Fibroblast of skin of left quadriceps (primary cell): ENCODE data around the gene CA5A.
A peak's percentile ranks its signal among the peaks of the same experiment; 100 is the strongest.
"Not testable (repeated sequence)": the region's sequence is repeated elsewhere in the genome, so short reads cannot be mapped to it uniquely, and the experiment has no call there.

Experiments
- DNase-seq, 2 experiments: peaks; one replicate each; pipeline ENCODE4 v3.0.0-alpha.2; 2013; ENCODE audit warnings: low read depth in 2 of 2

The CA5A gene

DNA sequence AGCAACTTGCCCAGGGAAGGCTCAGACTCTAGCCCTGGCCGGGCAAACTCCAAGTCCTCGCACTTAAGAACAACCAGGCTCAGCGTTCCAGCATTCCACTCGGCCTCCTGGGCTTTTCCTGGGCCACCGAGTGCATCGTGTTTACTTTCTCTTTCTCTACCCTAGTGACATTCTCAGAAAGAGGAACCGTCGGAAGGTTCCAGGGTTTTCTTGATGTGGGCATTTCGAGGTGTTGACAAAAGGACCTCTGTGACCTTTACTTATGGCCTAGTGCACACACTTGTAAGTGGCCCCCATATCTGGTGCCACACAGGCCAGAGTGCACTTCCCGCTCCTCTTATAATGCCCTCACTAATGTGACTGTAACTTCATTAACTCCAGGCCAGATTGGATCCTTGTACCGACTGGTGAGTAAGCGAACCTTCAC, 11.8 kb upstream of the CA5A start:
- no peak for DNase-seq

DNA sequence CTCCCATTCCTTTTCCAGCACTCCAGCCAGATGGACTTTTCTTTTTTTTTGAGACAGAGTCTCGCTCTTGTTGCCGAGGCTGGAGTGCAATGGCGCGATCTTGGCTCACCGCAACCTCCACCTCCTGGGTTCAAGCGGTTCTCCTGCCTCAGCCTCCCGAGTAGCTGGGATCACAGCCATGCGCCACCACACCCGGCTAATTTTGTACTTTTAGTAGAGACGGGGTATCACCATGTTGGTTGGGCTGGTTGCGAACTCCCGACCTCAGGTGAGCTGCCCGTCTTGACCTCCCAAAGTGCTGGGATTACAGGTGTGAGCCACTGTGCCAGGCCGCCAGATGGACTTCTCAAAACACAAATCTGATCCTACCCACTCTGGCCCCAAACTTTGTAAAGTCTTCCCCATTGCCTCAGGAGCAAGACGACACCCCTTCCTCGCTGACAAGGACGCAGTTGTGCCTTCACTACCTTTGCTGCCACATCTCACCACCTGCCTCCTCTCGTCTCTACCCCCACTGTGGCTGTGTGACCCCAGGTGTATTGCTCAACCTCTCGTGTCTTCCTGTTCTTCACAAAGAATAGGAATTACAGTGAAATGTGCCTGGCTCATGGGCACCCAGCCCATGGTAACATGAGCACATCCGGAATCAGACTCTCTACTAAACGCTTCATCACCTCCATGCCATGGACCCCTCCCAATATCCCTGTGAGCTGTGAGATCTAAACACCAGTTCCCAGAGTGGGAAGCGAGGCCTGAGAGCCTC, 11.2 kb upstream of the CA5A start:
- no peak for DNase-seq

DNA sequence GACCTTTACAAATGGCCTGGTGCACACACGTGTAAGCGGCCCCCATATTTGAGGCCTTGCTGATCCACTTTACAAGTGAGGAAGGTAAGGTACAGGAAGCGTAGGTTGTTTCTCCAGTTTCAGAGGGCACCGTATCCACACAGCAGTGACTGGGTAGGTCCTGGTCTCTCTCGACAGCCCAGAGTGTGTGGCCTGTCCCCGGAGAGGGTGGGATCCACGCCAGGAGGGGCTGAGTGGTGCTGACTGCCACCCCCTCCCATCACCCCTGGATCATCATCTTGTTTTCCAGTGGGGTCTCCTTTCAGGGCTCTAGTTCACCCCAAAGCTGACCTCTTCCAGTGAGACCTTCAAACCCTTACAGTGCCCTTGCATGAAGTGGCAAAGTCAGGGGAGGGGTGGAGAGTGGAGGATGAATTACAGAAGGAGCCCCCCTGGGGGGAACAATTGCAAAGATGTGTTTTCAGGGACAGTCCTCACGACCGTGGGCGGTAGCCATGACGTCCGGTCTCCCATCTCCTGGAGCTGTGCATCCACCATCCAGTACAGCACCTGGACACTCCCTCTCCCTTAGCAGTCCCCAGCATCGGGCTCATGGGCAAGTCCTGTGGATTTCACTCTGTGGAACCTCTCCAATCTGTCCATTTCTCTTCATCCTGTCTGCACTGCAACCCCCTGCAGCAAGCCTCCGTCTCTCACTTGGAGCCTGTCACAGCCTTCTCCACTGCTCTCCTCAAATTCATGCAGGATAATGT, 10.4 kb upstream of the CA5A start:
- DNase-seq, result no peak

GRCh38 chr16:87945351-87946042, 9.2 kb upstream of the CA5A start:
- DNase-seq, result no peak

GRCh38 chr16:87942680-87943079, 6.4 kb upstream of the CA5A start:
- DNase-seq, result no peak

DNA sequence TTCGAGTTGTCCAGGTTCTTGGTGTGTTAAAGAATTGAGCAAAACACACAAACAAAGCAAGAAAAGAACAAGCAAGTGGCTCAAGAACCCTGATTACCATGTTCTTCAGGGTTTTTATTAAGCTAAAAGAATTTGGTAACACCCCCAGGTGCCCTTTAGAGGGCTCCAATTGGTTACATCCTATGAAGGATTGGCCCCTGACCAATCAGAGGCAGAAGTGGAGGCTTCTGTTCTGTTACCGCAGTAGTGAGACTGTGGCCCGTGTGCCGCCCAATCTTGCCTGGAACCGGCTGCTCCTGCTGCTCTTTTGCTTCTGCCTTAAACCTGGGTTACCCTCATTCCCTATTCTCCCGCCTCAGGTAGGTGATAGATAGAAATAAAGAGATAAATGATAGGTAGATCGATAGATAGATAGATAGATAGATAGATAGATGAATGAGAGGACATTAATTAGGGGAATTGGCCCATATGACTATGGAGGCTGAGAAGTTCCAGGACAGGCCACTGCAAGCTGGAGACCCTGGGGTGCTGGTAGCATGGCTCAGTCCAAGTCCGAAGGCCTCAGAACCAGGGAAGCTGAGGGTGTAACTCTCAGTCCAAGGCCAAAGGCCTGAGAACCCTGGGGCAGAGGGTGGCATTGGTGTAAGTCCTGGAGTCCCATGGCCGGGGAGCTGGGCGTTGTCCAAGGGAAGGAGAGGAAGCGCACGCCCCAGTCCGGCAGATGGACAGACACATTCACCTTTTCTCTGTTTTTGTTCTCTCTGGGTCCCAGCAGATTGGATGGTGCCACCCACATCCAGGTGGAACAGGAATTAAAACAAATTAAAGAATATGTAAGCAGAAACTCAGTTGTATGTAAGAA, 3.5 kb upstream of the CA5A start:
- no peak for DNase-seq

- DNase-seq, result no peak
Observed at GRCh38 chr16:87938412-87938949, 2.2 kb upstream of the CA5A start.

DNA sequence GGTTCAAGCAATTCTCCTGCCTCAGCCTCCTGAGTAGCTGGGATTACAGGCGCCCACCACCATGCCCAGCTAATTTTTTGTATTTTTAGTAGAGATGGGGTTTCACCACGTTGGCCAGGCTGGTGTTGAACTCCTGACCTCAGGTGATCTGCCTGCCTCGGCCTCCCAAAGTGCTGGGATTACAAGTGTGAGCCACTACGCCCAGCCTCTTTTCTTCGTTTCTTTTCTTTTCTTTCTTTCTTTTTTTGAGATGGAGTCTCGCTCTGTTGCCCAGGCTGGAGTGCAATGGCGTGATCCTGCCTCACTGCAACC, 858 bp upstream of the CA5A start:
- not testable (repeated sequence) for DNase-seq

- DNase-seq, result not testable (repeated sequence)
Observed at GRCh38 chr16:87936016-87936374, 334 bp downstream of the CA5A start.

- DNase-seq, result not testable (repeated sequence)
Observed at GRCh38 chr16:87934752-87935425, 1.4 kb downstream of the CA5A start.

DNA sequence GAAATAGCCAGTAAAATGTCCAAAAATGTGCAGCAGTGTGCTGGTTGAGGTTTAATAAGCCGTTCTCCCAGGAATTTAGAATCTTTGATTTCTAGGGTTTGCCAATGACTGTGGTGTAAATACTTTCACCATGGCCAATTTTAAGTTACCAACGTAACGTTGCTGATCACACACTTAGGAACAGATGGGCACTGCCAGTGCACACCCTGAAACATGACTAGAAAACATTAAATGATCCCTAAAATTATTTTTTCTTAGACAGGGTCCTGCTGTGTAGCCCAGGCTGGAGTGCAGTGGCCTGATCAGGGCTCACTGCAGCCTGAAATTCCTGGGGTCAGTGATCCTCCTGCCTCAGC, 3.2 kb downstream of the CA5A start:
- no peak for DNase-seq

- DNase-seq, result not testable (repeated sequence)
Observed at GRCh38 chr16:87932475-87933139, 3.7 kb downstream of the CA5A start.

DNA sequence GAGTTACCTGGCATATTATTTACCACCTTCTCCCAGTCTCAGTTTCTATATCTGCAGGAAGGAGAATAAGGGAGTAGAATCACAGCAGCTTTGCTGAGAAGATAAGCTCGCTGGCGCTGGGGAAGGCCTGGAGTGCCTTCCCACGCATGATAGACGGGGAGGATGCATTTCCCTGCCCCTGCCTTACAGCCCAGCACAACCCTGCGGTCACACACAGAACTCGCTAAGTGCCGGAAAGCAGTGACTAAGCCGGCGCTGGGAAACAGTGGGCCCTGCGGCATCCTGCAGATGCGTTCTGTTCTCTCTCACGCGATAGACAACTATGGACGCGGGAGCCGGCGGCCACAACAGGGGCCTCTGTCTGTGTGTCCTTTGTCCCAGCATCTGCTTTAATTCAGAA, 4.8 kb downstream of the CA5A start:
- DNase-seq, result no peak

DNA sequence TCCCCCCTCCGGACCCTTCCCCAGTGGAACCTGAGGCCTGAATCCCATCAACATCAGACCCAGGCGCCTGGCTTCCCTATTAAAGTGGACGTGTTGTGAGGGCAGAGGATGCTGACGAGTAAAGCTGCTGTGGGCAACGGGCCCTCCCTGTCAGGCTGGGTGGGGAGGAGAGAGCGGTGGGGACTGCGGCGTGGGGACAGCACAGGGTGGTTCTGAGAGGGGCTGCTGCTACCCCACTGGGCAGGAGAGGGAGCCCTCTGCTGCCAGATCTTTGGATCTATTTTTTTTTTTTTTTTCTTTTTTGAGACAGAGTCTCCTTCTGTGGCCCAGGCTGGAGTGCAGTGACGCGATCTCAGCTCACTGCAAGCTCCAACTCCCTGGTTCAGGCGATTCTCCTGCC, 5.9 kb downstream of the CA5A start:
- DNase-seq, result no peak

DNA sequence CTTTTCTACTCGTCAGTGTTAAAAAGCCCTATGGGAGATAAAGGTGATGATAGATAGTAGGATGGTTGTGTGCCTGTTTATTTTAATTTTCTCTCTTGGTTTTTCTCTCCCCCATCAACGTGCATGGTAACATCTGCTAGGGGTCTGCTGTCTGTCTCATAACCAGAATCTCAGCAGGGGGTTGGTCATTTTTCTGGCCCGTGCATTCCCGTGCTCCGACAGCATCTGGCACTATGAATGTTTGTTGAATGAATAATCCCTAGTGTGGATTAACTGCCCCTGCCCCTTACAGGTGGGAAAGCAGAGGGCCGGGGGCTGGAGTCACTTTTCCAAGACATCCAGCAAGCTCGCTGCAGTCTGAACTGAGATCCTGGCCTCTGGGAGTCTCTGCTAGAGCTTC, 6.3 kb downstream of the CA5A start:
- peak in 1 of 2 experiments; percentile 34 for DNase-seq

DNA sequence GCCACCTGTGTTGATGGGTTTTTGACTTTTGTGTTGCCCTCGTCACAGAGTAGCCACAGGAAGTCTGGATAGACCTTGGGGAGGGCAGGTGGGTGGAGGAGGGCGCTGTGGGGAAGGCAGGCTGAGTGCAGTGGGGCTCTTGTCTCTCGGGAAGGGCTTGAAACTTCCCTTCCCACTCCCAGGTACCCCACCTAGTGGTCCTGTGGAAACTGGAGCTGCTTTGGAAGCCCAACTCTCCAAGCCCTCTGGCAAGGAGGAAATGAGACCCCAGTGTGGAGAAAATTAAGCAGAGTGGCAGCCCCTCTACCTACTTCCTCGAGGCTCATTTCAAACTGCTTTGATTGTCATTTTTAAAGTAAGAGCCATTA, 9.2 kb downstream of the CA5A start:
- no peak for DNase-seq

GRCh38 chr16:87926246-87927194, 9.8 kb downstream of the CA5A start:
- no peak for DNase-seq

- DNase-seq, result no peak
Observed at GRCh38 chr16:87924811-87925670, 11.3 kb downstream of the CA5A start.
